ENCODE results near the gene NALCN.

- TF ChIP-seq POLR2A (IDR thresholded peaks at IDR 0.05; ENCODE audit: low read length) = no peak
- no peak for TF ChIP-seq GATA1 (IDR thresholded peaks at IDR 0.05; ENCODE audit: low read depth, low read length)
Measured at GRCh38 chr13:101265934-101266333, 150.4 kb downstream of the NALCN start.
